Measurements from ENCODE around the gene CALML4.
"Not testable (repeated sequence)": the region's sequence is repeated elsewhere in the genome, so short reads cannot be mapped to it uniquely, and the experiment has no call there.

Gene CALML4

DNA sequence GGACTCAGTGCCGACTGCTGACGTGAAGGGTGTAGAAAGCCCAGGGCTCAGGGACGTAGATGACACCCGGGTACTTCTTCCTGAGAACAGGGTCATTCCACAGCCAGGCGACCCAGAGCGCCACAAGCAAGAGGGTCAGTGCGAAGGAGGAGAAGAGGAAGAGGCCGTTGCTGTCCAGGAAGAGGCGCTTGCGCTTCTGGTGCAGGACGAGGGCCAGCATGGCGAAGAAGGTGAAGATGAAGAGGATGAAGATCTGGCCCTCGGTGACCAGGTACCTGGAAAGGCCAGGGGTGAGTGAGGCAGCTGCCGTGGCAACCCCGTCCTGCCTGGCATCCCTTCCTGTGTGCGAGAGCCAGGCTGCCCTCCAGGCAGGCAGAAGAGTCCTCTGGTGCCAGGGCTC is 3.0 kb upstream of the CALML4 start:
- no peak for DNase-seq (ENCODE audit: low spot score)

DNA sequence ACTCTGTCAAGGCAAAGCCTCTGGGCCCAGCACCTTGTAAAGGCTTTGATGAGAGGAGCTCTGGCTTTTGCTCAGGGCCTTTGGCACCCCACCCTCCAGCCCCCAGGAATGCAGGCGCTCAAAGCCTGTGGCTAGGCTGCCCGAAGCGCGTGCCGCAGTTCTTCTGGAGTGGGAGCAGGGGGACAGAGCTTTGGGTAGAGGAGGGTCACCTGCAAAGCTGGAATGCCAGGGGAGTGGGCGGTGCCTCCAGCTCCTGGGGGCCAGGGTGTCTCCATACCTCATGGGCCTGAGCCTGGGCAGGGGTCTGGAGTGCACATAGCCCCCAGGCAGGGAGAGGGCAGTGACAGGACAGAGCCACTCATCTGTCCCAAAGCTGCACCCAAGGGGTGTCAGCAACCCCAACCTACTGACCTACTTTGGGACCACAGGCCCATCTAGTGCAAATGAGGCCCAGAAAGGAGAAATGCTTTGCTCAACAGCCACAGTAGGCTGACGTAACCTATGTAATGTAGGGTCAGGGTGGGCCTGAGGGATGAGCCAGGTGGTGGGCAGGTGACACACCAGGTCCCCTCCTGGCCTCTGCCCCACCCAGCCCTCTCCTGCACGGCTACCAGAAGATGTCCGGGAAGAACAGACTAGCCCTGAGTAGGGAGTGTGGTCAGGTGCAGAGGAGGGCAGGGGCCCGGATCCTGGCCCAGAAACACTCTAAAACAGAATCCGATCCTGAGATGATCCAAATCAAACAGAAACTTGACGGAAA is 2.2 kb upstream of the CALML4 start:
- DNase-seq (ENCODE audit: low spot score) = no peak

DNA sequence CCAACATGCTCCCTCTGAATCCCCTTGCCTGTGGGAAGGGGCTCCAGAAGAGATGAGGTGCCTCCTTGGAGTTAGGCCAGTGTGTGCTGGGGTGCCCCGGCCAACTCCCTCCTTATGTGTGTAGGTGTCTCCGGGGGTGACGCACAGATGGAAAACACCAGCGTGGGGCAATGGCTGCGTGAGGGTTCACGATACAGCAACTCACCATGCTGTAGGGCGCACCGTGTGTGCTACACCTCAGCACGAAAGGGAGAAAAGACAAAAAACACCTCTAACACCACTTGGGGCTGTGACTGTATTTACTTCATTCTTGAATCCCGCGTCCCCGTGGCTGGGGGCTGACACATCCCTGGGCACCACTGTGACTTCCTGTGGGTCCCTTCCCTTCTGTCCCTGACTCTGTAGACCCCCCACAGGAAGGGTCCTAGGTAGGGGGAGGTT is 1.6 kb upstream of the CALML4 start:
- no peak for DNase-seq (ENCODE audit: low spot score)

DNA sequence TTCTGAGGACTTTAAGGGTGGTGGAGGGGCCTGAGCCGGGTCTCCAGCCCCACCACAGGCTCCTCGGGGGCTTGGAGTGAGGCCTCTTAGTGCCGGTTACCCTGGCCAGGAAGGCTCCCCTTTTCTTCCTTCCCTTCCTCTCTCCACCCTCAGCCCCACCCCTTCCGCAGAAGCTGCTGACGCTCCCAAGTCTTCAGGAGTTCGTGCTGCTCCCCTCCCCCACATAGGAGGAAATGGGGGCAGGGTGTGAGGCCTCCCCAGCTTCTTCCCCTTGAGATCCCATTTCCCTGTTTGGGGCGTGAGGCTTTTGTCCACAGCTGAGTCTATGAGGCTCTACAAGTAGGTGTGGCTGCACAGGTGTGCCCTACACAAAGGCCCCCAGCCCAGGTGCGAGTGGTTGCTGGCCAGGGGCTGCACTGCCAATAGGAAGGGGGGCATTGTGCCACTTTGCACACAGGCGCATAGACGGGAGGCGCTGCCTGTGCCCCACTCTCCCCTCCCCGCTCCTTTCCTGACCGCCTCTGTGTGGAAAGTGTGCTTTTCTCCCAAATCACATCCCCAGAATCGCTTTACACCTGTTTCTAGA is 915 bp upstream of the CALML4 start:
- DNase-seq (ENCODE audit: low spot score) = no peak

DNA sequence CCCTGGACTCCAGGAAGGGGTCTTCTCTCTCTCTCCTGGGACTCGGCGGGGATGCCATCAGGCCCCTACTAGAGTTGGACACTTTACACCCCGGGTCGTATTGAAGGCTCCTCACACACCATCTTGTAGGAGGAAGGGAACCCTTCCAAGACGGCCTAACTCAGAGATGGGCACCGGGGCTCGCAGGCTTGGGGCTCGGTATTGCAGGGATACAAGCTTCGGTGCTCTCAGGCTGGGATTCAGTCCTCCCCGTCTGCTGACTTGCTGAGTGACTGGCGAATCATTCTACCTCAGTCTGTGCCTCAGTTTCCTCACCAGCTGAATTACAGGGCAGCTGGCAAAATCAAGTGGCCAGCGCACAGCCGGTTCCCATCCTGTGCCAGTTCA is 419 bp upstream of the CALML4 start:
- DNase-seq (ENCODE audit: low spot score) = no peak

DNA sequence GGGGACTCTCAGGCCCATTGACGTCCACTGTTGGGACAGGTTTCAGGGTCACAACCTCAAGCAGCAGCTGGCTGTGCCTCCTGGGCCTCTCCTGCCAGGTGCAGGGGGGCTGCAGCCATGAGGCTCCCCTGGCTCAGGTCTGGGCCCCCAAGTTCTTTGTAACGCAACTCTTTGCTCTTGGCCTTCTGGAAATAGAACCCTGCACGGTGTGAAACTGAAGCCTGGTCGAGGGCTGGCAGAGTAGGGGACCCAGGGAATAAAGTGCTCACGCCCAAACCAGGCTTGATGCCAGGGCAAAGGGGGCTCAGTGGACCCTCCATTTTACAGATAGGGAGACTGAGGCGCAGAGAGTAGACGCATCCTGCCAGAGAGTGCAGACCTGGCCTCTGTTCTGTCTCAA is 771 bp downstream of the CALML4 start:
- no peak for DNase-seq (ENCODE audit: low spot score)

DNA sequence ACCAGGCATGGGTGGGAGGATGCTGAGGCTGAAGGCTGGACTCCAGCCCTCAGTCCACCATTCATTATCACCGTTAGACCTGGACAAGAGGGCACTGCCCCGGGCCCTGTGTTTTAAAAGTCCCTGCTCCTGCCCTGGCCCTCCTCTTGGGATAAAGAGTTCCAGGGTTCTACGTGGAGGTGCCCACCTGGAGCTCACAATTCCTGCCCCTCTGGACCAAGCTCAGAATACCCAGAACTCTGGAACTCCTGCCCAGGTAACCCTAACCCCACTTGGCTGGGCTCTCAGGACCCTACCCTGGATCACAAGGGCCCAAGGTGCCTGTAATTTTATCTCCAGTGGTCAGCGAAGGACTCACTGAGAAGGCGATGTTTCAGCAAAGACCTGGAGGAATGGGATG is 1.2 kb downstream of the CALML4 start:
- DNase-seq (ENCODE audit: low spot score) = no peak

DNA sequence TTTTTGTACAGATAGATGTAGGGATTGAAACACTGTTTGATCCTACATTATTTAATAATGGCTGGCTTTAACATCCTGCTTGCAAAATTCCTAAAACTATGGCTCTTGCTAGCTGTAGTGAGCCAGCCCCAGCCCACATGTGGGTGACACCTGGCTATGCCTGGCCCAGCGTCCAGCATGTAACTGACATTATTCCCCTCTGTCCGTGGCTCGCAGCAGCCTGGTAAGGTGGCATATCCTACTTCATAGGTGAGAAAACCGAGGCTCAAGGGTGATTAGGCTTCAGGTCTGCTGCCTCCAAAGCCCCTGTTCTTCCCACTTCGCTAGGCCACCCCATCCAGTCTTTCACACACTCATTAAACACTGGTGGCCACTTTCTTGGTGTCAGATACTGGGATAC is 1.6 kb downstream of the CALML4 start:
- no peak for DNase-seq (ENCODE audit: low spot score)

DNA sequence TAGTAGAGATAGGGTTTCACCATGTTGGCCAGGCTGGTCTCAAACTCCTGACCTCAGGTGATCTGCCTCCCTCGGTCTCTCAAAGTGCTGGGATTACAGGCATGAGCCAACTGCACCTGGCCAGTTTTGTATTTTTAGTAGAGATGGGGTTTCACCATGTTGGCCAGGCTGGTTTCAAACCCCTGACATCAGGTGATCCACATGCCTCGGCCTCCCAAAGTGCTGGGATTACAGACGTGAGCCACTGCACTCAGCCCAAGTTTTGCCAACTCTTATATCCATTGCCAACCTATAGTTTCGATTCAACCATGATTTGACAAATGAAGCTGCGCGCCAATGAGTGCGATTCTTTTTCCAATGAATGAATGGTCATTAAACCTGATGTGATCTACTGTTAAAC is 2.1 kb downstream of the CALML4 start:
- DNase-seq (ENCODE audit: low spot score) = not testable (repeated sequence)

DNA sequence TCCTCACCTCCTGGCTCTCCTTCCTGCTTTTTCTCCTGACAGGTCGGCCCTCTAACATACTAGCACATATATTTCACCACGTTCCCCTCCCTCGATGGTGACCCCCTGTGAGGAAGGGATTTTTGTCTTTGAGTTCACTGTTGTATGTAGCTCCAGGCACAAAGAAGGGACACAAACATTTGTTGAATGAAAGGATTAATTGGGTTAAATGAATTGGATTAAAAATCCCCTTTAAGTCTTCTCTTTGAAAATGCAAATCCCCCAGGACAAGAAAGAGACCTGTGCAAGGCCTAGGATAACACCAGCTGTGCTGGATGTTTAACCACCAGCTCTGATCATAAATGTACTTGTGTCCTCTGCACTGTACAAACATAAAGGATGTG is 3.3 kb downstream of the CALML4 start:
- DNase-seq (ENCODE audit: low spot score) = no peak

DNA sequence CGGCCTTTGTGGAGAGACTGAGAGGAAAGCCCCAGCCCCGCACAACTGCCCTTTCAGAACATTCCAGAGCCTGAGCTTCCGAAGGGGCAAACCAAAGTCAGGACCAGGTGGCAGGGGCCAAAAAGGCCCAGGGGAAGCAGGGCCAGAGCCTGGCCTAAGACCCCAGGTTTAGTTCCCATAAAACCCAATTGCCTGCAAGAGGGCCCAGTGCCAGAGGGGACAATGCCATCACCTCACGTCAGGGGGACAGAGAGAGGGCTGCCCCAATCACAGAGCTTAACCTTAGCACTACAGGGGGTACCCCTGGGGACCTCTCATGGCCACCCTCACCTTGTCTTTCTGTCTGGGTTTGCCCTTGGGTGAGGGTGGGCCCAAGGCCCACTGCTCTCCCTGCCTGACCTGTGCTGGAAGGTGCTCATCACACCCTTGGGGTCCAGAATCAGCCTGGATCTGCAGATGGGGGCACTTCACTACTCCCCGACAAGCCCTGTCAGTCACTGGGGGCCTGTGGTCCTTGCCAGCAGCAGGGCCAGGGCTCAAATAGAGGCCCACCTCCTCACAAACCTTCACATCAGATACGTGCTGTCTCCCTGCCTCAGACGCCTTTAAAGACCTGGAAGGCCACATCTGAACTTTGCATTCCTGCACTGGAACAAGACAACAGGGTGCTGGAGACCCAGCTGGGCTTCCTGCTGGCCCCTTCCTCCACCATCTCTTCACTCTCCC is 3.8 kb downstream of the CALML4 start:
- no peak for DNase-seq (ENCODE audit: low spot score)

DNA sequence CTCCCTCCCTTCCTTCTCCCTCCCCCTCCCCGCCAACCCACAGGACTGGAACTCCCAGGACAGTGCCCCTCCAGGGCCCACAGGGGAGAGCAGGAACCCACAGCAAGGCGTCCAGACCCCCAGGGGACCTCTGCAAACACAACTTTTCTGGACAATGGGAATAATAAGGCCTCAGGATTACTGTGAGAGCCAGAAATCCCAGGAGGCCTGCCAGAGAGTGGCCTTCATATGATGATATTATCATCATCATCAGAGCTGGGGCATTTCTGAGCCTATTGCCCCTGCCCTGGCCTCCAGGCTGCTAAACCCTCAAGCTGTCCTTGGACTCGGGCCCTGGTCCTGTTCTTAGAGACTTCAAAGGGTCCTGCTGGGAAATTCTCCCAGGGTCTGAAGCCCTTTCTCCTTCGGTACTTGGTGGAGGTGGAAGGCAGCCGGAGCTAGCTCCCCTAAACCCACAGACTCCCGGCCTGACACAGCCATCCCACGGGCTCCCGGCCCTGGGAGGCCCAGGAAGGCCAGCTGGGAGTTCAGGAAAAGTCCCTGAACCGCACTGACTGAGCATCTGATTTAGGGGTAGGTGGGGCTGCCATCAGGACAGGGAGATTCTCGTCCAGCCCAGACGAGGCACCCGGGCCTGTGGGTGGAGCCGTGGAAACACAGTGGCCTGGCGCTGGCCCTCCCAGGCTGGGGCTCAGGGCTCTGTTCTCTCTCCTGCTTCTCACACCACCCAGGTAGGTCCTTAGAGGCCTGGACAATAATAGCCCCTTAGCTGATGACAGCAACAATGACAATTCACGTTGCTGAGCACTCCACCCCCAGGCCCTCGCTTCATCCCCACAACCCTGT is 4.9 kb downstream of the CALML4 start:
- DNase-seq (ENCODE audit: low spot score) = no peak

DNA sequence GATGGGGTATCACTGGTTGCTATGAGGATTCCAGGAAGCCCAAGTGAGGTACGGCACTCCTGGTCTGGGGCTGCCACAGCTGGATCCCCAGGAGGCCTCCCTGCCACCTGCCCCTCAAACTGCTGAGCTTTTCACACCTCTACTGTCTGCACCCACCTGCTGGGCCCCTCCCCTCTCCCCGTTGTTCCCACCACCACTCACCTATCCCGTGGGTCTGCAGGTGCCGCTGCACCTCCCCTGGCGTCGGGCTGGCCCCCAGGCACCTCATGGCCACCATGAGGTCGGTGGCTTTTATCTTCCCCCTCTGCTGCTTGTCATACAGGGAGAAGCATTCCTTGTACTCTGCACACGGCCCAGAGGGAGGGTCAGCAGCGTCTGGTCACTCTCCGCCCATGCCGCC is 5.8 kb downstream of the CALML4 start:
- DNase-seq (ENCODE audit: low spot score) = no peak

DNA sequence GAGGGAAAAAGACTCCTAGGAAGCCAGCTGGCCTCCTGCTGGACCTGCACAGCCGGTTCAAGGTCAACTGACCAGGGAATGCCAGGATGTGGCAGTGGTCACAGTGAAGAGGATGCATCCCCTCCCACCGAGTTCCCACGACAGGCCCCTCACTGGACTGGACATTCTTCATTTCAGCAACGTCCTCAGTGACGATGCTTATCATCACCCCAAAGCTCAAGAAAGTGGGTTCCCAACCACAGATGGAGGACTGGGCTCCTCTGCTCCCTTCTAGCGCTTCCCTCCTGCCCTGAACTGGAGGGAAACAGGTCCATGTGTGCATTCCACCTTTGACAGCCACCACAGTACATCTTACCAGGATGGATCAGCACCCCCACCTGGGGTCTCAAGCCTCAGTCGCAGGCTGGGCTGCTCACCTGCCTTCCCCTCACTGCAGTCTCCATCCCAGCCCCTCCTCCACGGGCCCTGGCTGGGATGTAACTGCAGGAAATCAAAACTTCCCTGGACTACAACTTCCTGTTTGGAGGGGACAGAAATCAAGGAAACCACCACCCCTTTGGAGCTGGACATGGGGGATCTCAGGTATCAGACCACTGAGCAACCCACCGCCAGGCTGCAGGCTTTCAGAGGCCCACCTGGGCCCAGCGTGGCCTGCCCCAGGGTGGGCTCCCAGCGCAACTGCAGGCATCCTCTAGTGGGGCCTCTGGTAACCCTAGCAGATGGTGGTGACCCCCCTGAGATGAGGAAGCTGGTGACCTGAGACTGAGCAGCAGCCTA is 7.3 kb downstream of the CALML4 start:
- no peak for DNase-seq (ENCODE audit: low spot score)

DNA sequence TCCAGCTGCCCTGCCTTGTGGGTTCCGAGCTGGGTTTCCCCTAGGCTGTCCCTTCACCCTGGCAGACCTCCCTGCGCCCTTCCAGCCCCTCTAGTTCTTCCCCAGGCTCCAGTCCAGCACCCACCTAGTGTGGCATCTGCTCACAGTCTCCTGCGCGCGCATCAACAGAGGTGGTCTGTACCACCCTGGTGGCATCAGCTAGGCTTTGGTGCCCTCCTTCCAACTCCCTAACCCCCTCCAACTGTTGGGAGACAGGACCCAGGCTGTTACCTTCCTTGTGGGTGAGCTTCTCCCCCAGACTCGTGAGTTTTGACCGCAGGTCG is 8.0 kb downstream of the CALML4 start:
- DNase-seq (ENCODE audit: low spot score) = no peak

DNA sequence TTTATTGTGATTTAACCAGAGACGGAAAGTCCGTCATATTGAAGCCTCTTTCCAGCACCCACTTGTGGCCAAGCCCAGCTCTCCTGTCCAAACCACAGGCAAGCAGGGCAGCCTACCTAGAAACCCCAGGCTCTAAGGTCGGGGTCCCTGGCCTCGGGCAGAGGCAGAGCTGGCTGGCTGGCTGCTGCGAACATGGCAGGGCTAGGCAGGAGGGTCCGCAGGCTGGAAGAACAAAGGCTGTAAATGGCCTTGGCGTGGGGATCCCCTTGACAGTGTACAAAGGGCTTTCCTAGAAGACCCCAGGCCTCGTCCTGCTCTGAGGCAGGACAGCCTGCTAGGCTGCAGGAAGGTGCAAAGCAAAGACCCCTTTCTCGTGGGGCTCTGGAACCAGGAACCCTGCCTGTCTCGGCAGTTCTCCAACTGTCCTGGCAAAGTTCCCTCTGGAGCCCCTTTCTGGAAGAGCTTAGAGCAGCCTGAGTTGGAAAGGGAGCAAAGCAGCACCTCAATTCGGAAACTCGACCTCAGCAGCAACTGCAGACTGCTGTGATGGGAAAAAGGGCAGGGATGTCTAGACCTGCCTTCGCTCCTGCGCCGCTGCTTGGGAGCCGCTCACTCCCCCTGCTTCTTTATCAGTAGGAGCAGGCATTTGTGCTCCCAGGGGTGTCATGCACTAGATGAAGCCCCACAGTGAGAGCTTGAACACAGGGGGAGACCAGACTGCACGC is 8.5 kb downstream of the CALML4 start:
- no peak for DNase-seq (ENCODE audit: low spot score)

DNA sequence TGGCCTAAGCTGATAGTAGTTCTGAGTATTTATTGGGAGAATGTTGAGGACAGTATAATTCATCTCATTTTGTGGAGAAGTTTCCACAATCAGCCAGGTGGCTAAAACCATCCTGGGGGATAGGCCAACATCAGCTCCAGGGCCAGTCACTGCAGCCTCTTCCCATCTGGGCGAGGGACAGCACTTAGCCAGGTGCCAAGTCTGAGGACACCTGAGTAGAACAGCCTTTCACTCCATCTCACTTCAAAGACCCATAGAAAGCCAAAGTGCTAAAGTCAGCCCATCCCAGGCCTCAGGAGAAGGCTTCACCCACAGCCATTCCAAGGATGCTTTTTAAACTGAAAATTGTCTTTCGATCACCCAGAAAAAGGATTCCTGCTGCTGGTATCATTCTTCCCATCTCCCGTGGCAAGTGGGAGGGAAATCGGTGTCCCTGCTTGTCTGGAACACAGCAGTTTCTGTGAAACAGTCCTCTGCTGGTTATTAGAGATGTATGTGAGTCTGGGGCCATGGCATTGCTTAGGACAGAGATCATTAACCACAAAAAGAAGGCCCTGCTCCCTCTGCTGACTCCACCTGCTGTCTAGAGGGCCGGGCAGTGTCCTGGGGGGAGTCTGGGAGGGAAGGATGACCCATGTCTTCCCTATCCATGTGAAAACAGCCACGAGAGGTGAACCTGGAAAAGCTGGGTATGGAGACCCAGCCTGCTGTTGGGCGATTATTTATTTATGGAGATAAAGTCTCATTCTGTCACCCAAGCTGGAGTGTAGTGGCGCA is 9.6 kb downstream of the CALML4 start:
- DNase-seq (ENCODE audit: low spot score) = no peak

DNA sequence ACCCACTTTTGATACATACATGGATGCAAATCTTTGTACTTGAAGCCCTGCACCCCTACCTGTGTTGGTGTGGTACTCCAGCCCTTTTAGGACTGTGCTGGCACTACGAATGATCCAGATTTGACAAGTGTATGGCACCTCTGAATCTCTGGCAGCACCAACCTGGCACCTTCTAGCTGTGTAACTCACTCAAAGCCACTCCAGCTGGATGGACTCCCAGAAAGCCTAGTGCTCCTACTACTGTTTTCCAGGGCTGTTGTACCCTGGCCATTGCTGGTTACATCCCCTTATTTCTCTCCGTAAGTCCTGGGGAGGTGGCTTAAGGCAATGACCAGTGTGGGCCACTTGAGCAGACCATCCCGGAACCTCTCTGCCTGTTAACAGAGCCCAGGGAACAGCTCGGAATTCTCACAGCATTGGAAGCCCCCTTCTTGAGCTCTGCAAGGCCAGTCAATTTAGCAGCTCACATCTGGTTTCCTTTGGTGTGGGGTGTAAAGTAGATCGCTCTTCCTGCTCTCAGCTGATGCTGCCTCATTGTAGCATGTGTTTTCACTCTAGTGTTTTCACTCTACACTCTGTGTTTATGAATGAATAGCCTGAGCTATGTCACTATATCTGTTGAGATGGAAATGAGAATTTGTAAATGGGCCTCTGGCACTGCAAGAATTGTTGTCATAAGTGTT is 12.2 kb downstream of the CALML4 start:
- DNase-seq (ENCODE audit: low spot score) = no peak

DNA sequence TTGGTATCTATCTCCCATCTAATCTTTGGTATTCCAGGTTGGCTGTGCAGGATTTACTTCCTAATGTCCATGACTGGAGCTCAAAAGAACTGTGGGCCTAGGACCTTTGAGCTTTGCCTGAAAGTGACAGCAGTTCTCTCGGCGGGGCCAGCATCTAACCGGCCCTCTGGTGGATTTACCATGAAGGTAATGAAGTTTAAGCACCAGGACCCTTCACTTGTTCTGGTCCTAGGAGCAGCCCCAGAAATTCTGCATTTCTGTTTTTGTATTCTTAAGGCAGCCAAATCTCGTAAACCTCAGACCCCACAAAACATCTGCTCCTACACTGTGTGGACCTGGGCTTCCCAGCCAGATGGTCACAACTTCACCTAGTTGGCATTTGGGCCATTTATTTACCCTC is 13.0 kb downstream of the CALML4 start:
- no peak for DNase-seq (ENCODE audit: low spot score)

DNA sequence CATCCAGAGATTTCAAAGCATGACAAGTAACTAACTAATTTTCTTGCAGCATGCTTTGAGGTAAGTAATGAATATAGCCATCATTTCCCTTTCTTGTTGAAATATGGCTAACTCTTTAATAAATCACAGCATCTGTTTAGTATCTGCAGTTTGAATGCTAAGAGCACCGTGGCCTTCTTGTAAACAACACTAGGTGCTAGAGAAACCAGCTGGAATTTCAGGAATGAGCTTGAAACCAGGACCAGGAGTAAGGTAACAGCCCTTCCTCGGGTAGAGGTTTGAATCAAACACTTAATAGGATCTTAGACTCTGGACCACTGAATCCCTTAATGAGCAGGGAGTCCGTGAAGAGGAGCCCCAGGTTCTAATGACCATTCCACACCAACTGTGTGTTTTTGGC is 13.6 kb downstream of the CALML4 start:
- DNase-seq (ENCODE audit: low spot score) = no peak

Measured in NAMALWA (cell line).